Caco-2 (cell line): ENCODE results near the gene CETP. TPM values are rescaled to one million over a fixed set of nuclear protein-coding genes. Genes with fewer than 3 reads are reported as not detected.

Experiments
- BruUV-seq: library from RNA; stranded (reverse); fragments of 400-500 nt; replicated peaks from 2 replicates; lab custom pipeline; 2021; lab: Mats Ljungman, UMichigan
- CTCF ChIA-PET: fragments of 300-600 bp; sonication (Branson Sonifier 250); formaldehyde crosslinking; loops from one replicate; lab custom pipeline; 2022; ENCODE audit warnings: antibody characterized with exemption; lab: Charles Lee
- POLR2A ChIA-PET: fragments of 300-600 bp; sonication (Branson Sonifier 250); formaldehyde crosslinking; loops from one replicate; lab custom pipeline; 2022; ENCODE audit warnings: antibody characterized with exemption; lab: Charles Lee
- DNase-seq, 2 experiments: peaks; one replicate each; pipeline versions ENCODE4 v3.0.0 to v3.0.0-alpha.2; 2020 to 2022
- H3K27me3 ChIP-seq: replicated peaks from 2 replicates; pipeline ENCODE4 v1.6.0; 2011; ENCODE audit warnings: low read length; ENCODE audit not compliant: control insufficient read depth, insufficient read depth
- H3K36me3 ChIP-seq: 2 replicates; pipeline ENCODE4 v1.5.1; 2011; ENCODE audit warnings: low read length; ENCODE audit not compliant: control insufficient read depth, insufficient read depth
- H3K4me1 ChIP-seq: fragments of 250-450 bp; sonication (Bioruptor Pico); 2 replicates; pipeline ENCODE4 v1.5.1; 2020; ENCODE audit warnings: mild to moderate bottlenecking
- H3K4me3 ChIP-seq: 2 replicates; pipeline ENCODE4 v1.5.1; 2011; ENCODE audit warnings: low read depth, mild to moderate bottlenecking, control low read depth, low read length
- H3K9me3 ChIP-seq: fragments of 250-450 bp; sonication (Bioruptor Pico); 2 replicates; pipeline ENCODE4 v1.5.1; 2020; ENCODE audit warnings: mild to moderate bottlenecking, moderate library complexity
- H3K27ac Mint-ChIP-seq: one replicate; pipeline ENCODE4 v1.8.0; 2022; ENCODE audit warnings: mixed read lengths; ENCODE audit not compliant: unreplicated experiment
- H3K27me3 Mint-ChIP-seq: one replicate; pipeline ENCODE4 v1.8.0; 2022; ENCODE audit warnings: mixed read lengths; ENCODE audit not compliant: insufficient read depth, unreplicated experiment
- H3K36me3 Mint-ChIP-seq: one replicate; pipeline ENCODE4 v1.8.0; 2022; ENCODE audit warnings: mild to moderate bottlenecking, mixed read lengths; ENCODE audit not compliant: insufficient read depth, unreplicated experiment
- H3K4me1 Mint-ChIP-seq: one replicate; pipeline ENCODE4 v1.8.0; 2022; ENCODE audit warnings: low read depth, mixed read lengths; ENCODE audit not compliant: unreplicated experiment
- H3K4me3 Mint-ChIP-seq: one replicate; pipeline ENCODE4 v1.8.0; 2022; ENCODE audit warnings: mild to moderate bottlenecking, moderate library complexity, mixed read lengths; ENCODE audit not compliant: unreplicated experiment
- H3K9me3 Mint-ChIP-seq: one replicate; pipeline ENCODE4 v1.8.0; 2022; ENCODE audit warnings: mixed read lengths; ENCODE audit not compliant: unreplicated experiment
- CTCF ChIP-seq, 2 experiments: fragments of 200-600 bp in 1 of 2; IDR thresholded peaks; 1 replicate in 1 of 2; 2 replicates in 1 of 2; pipeline versions ENCODE4 v1.5.1 to v1.8.0; 2011 to 2022; ENCODE audit warnings: antibody characterized with exemption in 1 of 2, control low read depth in 1 of 2, inconsistent platforms in 1 of 2, low read depth in 1 of 2, low read length in 1 of 2, mild to moderate bottlenecking in 1 of 2, moderate library complexity in 1 of 2; ENCODE audit not compliant: insufficient read depth in 1 of 2, severe bottlenecking in 1 of 2, unreplicated experiment in 1 of 2
- intact Hi-C: fragments of 100-400 bp; cut with micrococcal nuclease; formaldehyde crosslinking; loops from one replicate; pipeline ENCODE4 v1.10.0; 2022; ENCODE audit not compliant: unreplicated experiment
- total RNA-seq: library from RNA; stranded (reverse); gene quantifications from 2 replicates; pipeline ENCODE4 v1.2.3, GENCODE V29; 2022

Gene CETP
- total RNA-seq, 1 experiment from 2014 or later: not detected

GRCh38 chr16:56941856-56942331 lies 19.9 kb upstream of the CETP start:
- Mint-ChIP-seq H3K9me3 (no peaks in the 10 kb centered on the region), H3K27me3 (no peaks in the 10 kb centered on the region), H3K4me3 (no peak overlapping the region), H3K27ac (no peak overlapping the region), H3K4me1 (peaks cover 15% of the 10 kb centered on the region), H3K36me3 (peaks cover 100% of the 10 kb centered on the region)
- no peak for DNase-seq
- POLR2A ChIA-PET: no interaction called here
- no peaks in the 10 kb centered on the region for H3K9me3 ChIP-seq
- TF ChIP-seq CTCF (IDR thresholded peaks at IDR 0.05; ENCODE audit: insufficient read depth in 1 of 2, low read depth in 1 of 2, low read length in 1 of 2, severe bottlenecking in 1 of 2, unreplicated experiment in 1 of 2): no peak
- CTCF ChIA-PET: no interaction called here
- intact Hi-C loops: no loop called here
- H3K27me3 ChIP-seq: no peaks in the 10 kb centered on the region
- H3K4me1 ChIP-seq: peaks cover 4% of the 10 kb centered on the region; the same call in 1 of the 2 replicates
- peaks cover 12% of the 10 kb centered on the region for H3K36me3 ChIP-seq
- no TSS peak for BruUV-seq
- H3K4me3 ChIP-seq: no peak overlapping the region

- Histone ChIP-seq H3K4me3 (no peak overlapping the region), H3K27me3 (no peaks in the 10 kb centered on the region), H3K4me1 (peaks cover 4% of the 10 kb centered on the region; the same call in 1 of the 2 replicates), H3K36me3 (peaks cover 10% of the 10 kb centered on the region), H3K9me3 (no peaks in the 10 kb centered on the region)
- TF ChIP-seq CTCF (IDR thresholded peaks at IDR 0.05; ENCODE audit: insufficient read depth in 1 of 2, low read depth in 1 of 2, low read length in 1 of 2, severe bottlenecking in 1 of 2, unreplicated experiment in 1 of 2): no peak
- ChIA-PET POLR2A (interaction anchor here (0.7 kb wide), 1 partner anchor 54 kb away, joined by 3 read pairs; no protein-coding TSS in a partner anchor), CTCF (no interaction called here)
- intact Hi-C loops: no loop called here
- BruUV-seq: no TSS peak
- Mint-ChIP-seq H3K27ac (no peak overlapping the region), H3K36me3 (peaks cover 97% of the 10 kb centered on the region), H3K4me1 (peaks cover 16% of the 10 kb centered on the region), H3K4me3 (no peak overlapping the region), H3K27me3 (no peaks in the 10 kb centered on the region), H3K9me3 (no peaks in the 10 kb centered on the region)
- DNase-seq: no peak
Observed at GRCh38 chr16:56943761-56944375, 17.9 kb upstream of the CETP start.

- TF ChIP-seq CTCF (IDR thresholded peaks at IDR 0.05; ENCODE audit: insufficient read depth in 1 of 2, low read depth in 1 of 2, low read length in 1 of 2, severe bottlenecking in 1 of 2, unreplicated experiment in 1 of 2): no peak
- H3K36me3 Mint-ChIP-seq: peaks cover 94% of the 10 kb centered on the region
- no peaks in the 10 kb centered on the region for H3K27me3 Mint-ChIP-seq
- H3K27ac Mint-ChIP-seq: no peak overlapping the region
- H3K9me3 ChIP-seq: no peaks in the 10 kb centered on the region
- no TSS peak for BruUV-seq
- intact Hi-C loops: no loop called here
- no peak overlapping the region for H3K4me3 Mint-ChIP-seq
- no peak overlapping the region for H3K4me3 ChIP-seq
- CTCF ChIA-PET: interaction anchor here (0.7 kb wide), 1 partner anchor 719 kb away, joined by 4 read pairs; no protein-coding TSS in a partner anchor
- H3K9me3 Mint-ChIP-seq: no peaks in the 10 kb centered on the region
- POLR2A ChIA-PET: interaction anchor here (1.0 kb wide), 1 partner anchor 14 kb away, joined by 3 read pairs; the partner anchor contains the start of gene HERPUD1
- no peaks in the 10 kb centered on the region for H3K27me3 ChIP-seq
- peaks cover 16% of the 10 kb centered on the region for H3K4me1 Mint-ChIP-seq
- H3K36me3 ChIP-seq: peaks cover 8% of the 10 kb centered on the region
- no peak for DNase-seq
- peaks cover 4% of the 10 kb centered on the region; the same call in 1 of the 2 replicates for H3K4me1 ChIP-seq
Observed at GRCh38 chr16:56944954-56945839, 16.6 kb upstream of the CETP start.
